ENCODE measurements around the gene GFOD1.

DNA sequence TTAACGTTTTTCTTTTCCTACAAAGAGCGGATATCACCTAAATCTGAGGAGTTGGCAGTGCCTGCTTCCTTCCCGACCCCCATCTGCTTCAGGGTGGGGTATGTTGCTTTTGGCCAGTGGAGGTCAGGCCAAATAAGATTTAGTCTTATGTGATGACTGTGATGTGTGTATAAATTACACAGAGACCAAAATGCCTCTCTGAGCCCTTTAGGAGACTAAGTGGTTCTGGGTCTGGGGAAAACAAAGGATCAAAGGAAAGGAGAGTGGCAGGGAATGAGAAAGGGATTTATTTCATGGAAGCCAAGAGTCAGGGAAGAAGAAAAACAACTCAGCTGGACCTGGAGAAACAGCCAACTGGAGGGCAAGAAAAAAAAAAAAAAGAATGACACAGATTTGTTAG, 120.0 kb downstream of the GFOD1 start:
- TF ChIP-seq CTCF (conservative IDR thresholded peaks at IDR 0.05; ENCODE audit: low read length) (no peak), EZH2phosphoT487 (IDR thresholded peaks at IDR 0.05; ENCODE audit: borderline replicate concordance, low read depth, low read length) (no peak)

Measured in OCI-LY7 (cell line).